Fibroblast of lung (primary cell): ENCODE measurements around the gene GJB4. TPM values are rescaled to one million over a fixed set of nuclear protein-coding genes. Genes with fewer than 3 reads are reported as not detected.

Experiments
- DNase-seq, 2 donors: peaks; one replicate each; pipeline versions ENCODE4 v3.0.0 to v3.0.0-alpha.2; 2010; ENCODE audit warnings: low read depth in 2 of 2
- H2AFZ ChIP-seq: 2 replicates; pipeline ENCODE4 v1.5.1; 2012; ENCODE audit warnings: low read length, control low read depth, inconsistent platforms
- H3K27ac ChIP-seq: 2 replicates; pipeline ENCODE4 v1.5.1; 2011; ENCODE audit warnings: low read length, control low read depth; ENCODE audit not compliant: insufficient read depth
- H3K27me3 ChIP-seq: 2 replicates; pipeline ENCODE4 v1.5.1; 2011; ENCODE audit warnings: mild to moderate bottlenecking, low read length; ENCODE audit not compliant: control insufficient read depth, insufficient read depth
- H3K36me3 ChIP-seq: 2 replicates; pipeline ENCODE4 v1.5.1; 2011; ENCODE audit warnings: low read length; ENCODE audit not compliant: control insufficient read depth, insufficient read depth
- H3K4me1 ChIP-seq: 2 replicates; pipeline ENCODE4 v1.5.1; 2011; ENCODE audit warnings: low read length; ENCODE audit not compliant: control insufficient read depth, insufficient read depth; ENCODE audit errors: extremely low read depth
- H3K4me2 ChIP-seq: 2 replicates; pipeline ENCODE4 v1.5.1; 2011; ENCODE audit warnings: low read length, control low read depth; ENCODE audit not compliant: insufficient read depth; ENCODE audit errors: extremely low read depth
- H3K4me3 ChIP-seq, 4 experiments: fragments of 200-600 bp in 1 of 4; sonication (generic) in 1 of 4; replicated peaks in 1 of 4; 2 replicates each; pipeline ENCODE4 v1.5.1; 2011 to 2016; ENCODE audit warnings: low read length in 4 of 4, low read depth in 3 of 4, mild to moderate bottlenecking in 3 of 4, control low read depth in 2 of 4, inconsistent platforms in 1 of 4, mixed read lengths in 1 of 4; ENCODE audit not compliant: insufficient read depth in 1 of 4; ENCODE audit errors: control extremely low read depth in 1 of 4
- H3K79me2 ChIP-seq: 2 replicates; pipeline ENCODE4 v1.5.1; 2012; ENCODE audit warnings: mild to moderate bottlenecking, low read length, inconsistent platforms; ENCODE audit not compliant: control insufficient read depth, insufficient read depth
- H3K9ac ChIP-seq: 2 replicates; pipeline ENCODE4 v1.5.1; 2011; ENCODE audit warnings: mild to moderate bottlenecking, low read length, control low read depth; ENCODE audit not compliant: insufficient read depth
- H3K9me3 ChIP-seq: 2 replicates; pipeline ENCODE4 v1.5.1; 2012; ENCODE audit warnings: low read depth, low read length; ENCODE audit not compliant: control insufficient read depth, insufficient read depth
- H4K20me1 ChIP-seq: 2 replicates; pipeline ENCODE4 v1.5.1; 2011; ENCODE audit warnings: low read length; ENCODE audit not compliant: control insufficient read depth, insufficient read depth; ENCODE audit errors: extremely low read depth
- EZH2 ChIP-seq: IDR thresholded peaks from 2 replicates; pipeline ENCODE4 v1.5.1; 2012; ENCODE audit warnings: low read length, control low read depth, mild to moderate bottlenecking; ENCODE audit errors: missing control alignments
- polyA plus RNA-seq, 2 donors: library from polyadenylated mRNA; depleted of rRNA in 1 of 2; stranded (reverse) in 1 of 2; unstranded in 1 of 2; fragments of >200 nt; gene quantifications; 2 replicates each; pipeline ENCODE4 v1.2.1, GENCODE V29; 2011 to 2012; ENCODE audit warnings: missing spikeins in 1 of 2
- total RNA-seq: library from RNA; depleted of rRNA; stranded (reverse); fragments of >200 nt; gene quantifications from 2 replicates; pipeline ENCODE4 v1.2.1, GENCODE V29; 2014
- TF ChIP-seq, protein P1 (sequence below), 2 donors: IDR thresholded peaks in 1 of 2; conservative IDR thresholded peaks in 1 of 2; 1 replicate in 1 of 2; 2 replicates in 1 of 2; pipeline ENCODE4 v1.5.1; 2011 to 2012; ENCODE audit warnings: low read length in 2 of 2, control low read depth in 1 of 2, inconsistent platforms in 1 of 2, low read depth in 1 of 2, mild to moderate bottlenecking in 1 of 2

The GJB4 gene
- total and polyA plus RNA-seq, 2 donors (not counting 1 experiment from before 2014, with no cell fraction given) = not detected

DNA sequence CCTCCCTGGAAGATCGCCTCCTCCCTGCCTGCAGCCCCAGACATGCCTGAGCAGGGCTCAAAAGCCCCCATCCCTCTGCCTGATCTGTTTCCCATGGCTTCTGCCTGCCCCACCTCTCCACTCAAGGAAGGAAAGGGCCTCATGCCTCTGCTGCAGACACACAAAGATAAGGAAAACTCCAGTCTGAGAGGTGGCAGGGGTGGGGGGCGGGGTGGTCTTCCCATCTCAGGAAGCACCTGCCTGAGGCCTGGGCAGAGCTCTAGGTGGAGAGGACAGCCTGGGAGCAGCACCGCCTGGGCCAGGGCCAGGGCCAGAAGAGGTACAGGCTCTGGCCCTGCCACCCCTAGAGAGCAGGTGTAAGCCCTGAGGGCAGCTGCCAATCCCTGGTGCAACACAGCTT, 17.4 kb downstream of the GJB4 start:
- H3K79me2 ChIP-seq = no peaks in the 10 kb centered on the region
- H4K20me1 ChIP-seq = no peaks in the 10 kb centered on the region
- peaks cover 24% of the 10 kb centered on the region for H3K27me3 ChIP-seq
- no peak overlapping the region for H2AFZ ChIP-seq
- H3K9ac ChIP-seq = no peak overlapping the region
- TF ChIP-seq, protein P1, sequence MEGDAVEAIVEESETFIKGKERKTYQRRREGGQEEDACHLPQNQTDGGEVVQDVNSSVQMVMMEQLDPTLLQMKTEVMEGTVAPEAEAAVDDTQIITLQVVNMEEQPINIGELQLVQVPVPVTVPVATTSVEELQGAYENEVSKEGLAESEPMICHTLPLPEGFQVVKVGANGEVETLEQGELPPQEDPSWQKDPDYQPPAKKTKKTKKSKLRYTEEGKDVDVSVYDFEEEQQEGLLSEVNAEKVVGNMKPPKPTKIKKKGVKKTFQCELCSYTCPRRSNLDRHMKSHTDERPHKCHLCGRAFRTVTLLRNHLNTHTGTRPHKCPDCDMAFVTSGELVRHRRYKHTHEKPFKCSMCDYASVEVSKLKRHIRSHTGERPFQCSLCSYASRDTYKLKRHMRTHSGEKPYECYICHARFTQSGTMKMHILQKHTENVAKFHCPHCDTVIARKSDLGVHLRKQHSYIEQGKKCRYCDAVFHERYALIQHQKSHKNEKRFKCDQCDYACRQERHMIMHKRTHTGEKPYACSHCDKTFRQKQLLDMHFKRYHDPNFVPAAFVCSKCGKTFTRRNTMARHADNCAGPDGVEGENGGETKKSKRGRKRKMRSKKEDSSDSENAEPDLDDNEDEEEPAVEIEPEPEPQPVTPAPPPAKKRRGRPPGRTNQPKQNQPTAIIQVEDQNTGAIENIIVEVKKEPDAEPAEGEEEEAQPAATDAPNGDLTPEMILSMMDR (conservative IDR thresholded peaks at IDR 0.05 in 1 of 2, IDR thresholded peaks at IDR 0.05 in 1 of 2; ENCODE audit: low read depth in 1 of 2, low read length in 2 of 2) = no peak
- TF ChIP-seq EZH2 = no peak
- no peaks in the 10 kb centered on the region for H3K9me3 ChIP-seq
- DNase-seq = no peak
- no peak overlapping the region for H3K27ac ChIP-seq
- H3K4me1 ChIP-seq = no peaks in the 10 kb centered on the region
- no peak overlapping the region for H3K4me2 ChIP-seq
- no peak overlapping the region for H3K4me3 ChIP-seq
- H3K36me3 ChIP-seq = no peaks in the 10 kb centered on the region

DNA sequence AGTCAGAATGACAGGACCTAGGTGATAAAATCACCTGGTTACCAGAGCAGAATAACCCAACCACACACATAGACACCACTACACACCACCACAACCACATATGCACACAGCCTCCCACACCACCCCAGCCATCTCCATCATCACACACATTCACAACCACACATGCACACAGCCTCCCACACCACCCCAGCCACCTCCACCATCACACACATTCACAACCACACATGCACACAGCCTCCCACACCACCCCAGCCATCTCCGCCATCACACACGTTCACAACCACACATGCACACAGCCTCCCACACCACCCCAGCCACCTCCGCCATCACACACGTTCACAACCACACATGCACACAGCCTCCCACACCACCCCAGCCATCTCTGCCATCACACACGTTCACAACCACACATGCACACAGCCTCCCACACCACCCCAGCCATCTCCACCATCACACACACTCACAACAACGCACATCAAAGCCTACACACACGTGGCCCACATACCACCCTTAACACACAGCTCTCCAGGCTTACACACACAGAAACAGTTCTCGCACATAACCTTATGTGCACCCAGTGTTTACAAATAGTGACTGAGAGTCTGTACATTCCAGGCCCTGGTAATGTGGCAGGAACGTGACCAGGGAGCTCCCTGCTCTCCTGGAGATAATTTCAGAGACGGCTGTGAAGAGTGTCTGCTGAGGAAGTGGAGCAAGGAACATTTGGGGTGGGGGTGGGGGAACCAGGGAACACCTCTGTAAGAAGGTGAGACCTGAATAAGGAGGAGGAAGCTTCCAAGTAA, 18.2 kb downstream of the GJB4 start:
- Histone ChIP-seq H3K9me3 (no peaks in the 10 kb centered on the region), H4K20me1 (no peaks in the 10 kb centered on the region)
- no peak for TF ChIP-seq EZH2
- TF ChIP-seq, protein P1 (conservative IDR thresholded peaks at IDR 0.05 in 1 of 2, IDR thresholded peaks at IDR 0.05 in 1 of 2; ENCODE audit: low read depth in 1 of 2, low read length in 2 of 2) = no peak

DNA sequence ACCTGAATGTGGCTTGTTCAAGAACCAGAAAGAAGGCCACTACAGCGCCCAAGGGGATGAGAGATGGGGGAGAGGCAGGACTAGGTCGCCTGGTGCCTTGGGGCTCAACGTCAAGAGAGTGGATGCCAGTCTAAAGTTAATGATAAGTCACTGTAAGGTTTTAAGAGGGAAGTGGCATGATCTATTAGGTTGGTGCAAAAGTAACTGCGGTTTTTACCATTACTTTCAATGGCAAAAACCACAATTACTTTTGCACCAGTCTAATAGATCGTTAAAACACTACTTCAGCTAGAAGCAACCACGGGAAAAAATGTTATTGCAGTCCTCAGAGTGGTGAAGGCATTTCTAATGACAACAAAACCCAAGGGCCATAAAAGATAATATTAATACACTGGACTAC, 18.8 kb downstream of the GJB4 start:
- no peaks in the 10 kb centered on the region for H3K36me3 ChIP-seq
- no peak overlapping the region for H2AFZ ChIP-seq
- peaks cover 28% of the 10 kb centered on the region for H3K27me3 ChIP-seq
- no peaks in the 10 kb centered on the region for H3K4me1 ChIP-seq
- no peaks in the 10 kb centered on the region for H4K20me1 ChIP-seq
- H3K9me3 ChIP-seq = no peaks in the 10 kb centered on the region
- DNase-seq = no peak
- H3K9ac ChIP-seq = no peak overlapping the region
- no peak overlapping the region for H3K4me2 ChIP-seq
- TF ChIP-seq, protein P1 (conservative IDR thresholded peaks at IDR 0.05 in 1 of 2, IDR thresholded peaks at IDR 0.05 in 1 of 2; ENCODE audit: low read depth in 1 of 2, low read length in 2 of 2) = no peak
- no peak for TF ChIP-seq EZH2
- H3K79me2 ChIP-seq = no peaks in the 10 kb centered on the region
- no peak overlapping the region for H3K27ac ChIP-seq
- H3K4me3 ChIP-seq = no peak overlapping the region

More for the DNA sequence above, 18.2 kb downstream of the GJB4 start:
- peaks cover 28% of the 10 kb centered on the region for H3K27me3 ChIP-seq
- no peaks in the 10 kb centered on the region for H3K4me1 ChIP-seq
- H3K4me2 ChIP-seq = no peak overlapping the region
- H3K9ac ChIP-seq = no peak overlapping the region
- no peak overlapping the region for H2AFZ ChIP-seq
- H3K36me3 ChIP-seq = no peaks in the 10 kb centered on the region
- H3K4me3 ChIP-seq = no peak overlapping the region
- no peak for DNase-seq
- no peak overlapping the region for H3K27ac ChIP-seq
- no peaks in the 10 kb centered on the region for H3K79me2 ChIP-seq
